COR-L47 (cell line): ENCODE data around the gene ARID3A.

Experiments
- DNase-seq: peaks from one replicate; lab custom pipeline; 2025; lab: John Stamatoyannopoulos, UW

Gene ARID3A

DNA sequence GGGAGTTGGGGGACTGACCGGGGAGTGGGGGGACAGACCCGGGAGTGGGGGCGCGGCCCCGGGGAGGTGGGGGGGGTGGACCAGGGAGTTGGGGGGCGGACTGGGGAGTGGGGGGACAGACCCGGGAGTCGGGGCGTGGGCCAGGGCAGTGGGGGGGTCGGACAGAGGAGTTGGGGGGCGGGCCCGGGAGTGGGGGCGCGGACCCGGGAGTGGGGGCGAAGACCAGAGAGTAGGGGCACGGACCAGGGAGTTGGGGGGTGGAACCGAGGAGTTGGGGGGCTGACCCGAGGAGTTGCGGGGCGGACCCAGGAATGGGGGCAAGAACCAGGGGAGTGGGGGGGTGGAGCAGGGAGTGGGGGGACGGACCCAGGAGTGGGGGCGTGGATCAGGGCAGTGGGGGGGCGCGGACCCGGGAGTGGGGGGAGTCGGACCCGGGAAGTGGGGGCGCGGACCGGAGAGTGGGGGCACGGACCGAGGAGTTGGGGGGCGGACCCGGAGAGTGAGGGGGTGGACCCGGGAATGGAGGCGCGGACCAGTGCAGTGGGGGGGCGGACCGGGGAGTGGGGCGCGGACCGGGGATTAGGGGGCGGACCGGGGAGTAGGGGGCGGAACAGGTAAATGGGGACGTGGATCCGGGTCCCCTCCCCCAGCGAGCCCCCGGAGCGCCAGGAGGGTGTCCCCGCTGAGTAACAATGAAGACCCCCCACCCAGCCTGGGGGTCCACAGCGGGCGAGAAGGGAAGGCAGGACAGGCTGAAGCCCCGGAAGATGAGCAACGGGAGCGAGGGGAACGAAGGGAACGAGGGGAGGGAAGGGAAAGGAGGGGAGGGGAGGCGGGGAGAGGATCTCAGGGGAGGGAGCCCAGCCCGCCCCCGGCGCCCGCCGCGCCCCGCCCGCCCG lies 13.4 kb upstream of the ARID3A start:
- DNase-seq: no peak

DNA sequence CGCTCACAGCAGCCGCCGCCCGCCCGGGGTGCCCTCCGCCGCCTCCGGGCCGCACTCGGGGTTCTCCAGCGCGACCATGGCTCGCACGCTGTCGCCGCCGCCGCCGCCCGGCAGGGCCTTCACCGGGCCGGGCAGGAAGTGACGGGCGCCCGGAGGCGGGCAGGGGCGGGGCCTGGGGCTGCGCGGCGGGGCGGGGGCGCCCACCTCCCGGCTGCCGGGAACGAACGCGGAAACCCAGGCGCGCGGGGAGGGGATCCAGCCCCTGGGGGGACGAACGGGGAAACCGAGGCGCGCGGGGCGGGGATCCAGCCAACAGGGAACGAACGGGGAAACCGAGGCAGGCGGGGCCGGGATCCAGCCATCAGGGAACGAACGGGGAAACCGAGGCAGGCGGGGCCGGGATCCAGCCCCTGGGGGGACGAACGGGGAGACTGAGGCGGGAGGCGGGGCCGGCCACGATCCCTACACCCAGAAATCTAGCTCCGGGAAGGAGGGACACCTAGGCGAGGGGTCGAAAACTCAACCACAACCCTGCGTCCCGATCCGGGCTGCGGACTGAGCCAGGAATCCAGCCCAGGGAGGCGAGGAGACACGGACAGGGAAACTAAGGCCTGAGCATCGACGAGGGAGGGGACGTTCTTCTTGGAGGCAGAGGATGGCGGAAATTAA lies 12.6 kb upstream of the ARID3A start, which contains the start of gene R3HDM4:
Gene R3HDM4 (minus strand): TSS at position 140 of the 669 bp plus-strand sequence. CDS start 62 bp downstream, at position 78.
- DNase-seq: peak; percentile 40

DNA sequence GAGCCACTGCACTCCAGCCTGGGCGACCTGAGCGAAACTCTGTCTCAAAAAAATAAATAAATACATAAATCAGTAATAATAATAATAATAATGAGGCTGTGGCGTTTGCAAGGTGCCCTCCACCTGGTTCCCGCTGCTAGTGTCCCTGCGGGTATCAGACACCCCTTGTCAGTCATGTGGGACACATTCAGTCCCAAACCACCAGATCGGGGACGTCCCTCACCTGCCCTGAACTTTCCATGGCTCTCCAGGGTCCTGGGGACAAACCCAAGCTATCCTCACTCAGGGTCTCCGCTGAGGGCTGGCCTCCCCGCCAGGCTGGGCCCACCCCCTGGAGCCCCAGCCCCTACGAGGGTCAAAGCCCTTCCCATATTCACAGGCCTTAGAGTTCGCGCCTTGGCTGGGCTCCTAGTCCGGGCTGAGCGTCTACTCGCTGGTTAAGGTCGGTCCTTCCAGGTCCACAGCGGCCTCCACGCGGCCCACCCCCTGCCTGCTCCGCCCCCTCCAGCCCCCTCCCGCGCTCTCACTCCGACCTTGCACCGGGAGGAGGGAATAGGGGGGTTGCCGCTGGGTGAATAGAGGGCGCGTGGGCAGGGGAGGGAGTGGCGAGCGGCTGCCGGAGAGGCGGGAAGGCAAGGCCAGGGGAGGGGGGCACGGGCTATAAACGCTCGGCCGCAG lies 9.1 kb upstream of the ARID3A start:
- peak; percentile 36 for DNase-seq

DNA sequence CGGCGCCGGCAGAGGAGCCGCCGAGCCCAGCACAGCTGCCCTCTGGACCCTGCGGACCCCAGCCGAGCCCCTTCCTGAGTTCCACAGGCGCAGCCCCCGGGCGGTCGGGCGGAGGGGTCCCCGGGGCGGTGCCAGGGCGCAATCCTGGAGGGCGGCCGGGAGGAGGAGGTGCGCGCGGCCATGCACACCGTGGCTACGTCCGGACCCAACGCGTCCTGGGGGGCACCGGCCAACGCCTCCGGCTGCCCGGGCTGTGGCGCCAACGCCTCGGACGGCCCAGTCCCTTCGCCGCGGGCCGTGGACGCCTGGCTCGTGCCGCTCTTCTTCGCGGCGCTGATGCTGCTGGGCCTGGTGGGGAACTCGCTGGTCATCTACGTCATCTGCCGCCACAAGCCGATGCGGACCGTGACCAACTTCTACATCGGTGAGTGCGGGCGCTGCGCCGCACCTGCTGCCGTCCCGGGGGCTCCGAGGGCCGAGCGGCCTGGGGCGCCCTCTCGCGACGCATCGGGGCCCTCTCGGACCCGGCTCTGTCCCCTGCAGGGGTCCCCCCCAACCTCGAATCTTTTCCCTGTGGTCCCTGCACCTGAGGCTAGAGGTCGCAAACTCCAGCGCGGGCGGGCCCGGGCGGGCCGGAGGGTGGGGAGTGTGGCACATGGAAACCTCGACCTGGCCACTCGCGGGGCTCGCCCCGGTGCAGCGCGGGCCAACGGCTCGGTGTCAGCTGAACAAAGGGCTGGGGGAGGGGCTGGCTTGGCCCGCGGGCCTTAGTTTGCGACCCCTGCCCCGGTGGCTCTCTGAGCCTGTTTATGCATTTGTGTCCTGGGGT lies 8.3 kb upstream of the ARID3A start, which contains the start of gene KISS1R:
Gene KISS1R (plus strand): TSS at position 11 of the 829 bp plus-strand sequence. CDS start 170 bp downstream, at position 181.
- peak; percentile 79 for DNase-seq

DNA sequence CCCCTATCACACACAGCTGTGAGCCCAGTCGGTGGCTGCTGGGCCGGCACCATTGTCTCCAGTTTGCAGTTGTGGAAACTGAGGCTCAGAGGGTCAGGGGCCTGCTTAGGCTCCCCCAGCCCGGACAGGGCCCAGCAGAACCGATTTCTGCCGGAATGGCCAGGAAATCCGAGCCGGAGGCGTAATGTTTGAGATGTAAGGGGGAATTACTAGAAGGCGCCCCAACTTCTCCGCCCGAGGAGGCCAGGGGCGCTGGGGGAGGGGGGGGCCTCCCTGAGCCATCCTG lies 7.7 kb upstream of the ARID3A start:
- no peak for DNase-seq

DNA sequence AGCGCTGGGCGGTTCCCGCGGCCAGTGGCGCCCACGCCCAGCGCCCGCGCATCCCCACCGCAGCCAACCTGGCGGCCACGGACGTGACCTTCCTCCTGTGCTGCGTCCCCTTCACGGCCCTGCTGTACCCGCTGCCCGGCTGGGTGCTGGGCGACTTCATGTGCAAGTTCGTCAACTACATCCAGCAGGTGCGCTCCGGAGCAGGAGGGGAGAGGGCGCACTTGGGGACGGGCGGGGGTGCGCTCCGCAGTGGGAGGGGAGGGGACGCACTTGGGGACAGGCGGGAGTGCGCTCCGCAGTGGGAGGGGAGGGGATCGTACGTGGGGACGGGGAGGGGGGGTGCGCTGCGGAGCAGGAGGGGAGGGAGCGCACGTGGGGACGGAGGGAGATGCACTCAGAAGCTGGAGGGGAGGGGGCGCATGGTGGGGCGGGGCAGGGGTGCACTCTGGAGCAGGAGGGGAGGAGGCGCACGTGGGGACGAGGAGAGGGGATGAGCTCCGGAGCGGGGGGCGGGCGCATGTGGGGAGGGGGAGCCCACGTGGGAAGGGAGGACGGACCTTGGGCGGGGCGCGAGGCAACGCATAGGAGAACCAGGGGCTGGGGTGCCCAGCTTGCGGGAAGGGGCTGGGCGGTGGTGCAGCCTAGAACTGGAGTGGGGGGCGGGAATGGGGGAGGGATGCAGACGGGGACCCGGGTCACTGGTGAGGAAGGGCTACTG lies 7.2 kb upstream of the ARID3A start:
- peak; percentile 74 for DNase-seq

DNA sequence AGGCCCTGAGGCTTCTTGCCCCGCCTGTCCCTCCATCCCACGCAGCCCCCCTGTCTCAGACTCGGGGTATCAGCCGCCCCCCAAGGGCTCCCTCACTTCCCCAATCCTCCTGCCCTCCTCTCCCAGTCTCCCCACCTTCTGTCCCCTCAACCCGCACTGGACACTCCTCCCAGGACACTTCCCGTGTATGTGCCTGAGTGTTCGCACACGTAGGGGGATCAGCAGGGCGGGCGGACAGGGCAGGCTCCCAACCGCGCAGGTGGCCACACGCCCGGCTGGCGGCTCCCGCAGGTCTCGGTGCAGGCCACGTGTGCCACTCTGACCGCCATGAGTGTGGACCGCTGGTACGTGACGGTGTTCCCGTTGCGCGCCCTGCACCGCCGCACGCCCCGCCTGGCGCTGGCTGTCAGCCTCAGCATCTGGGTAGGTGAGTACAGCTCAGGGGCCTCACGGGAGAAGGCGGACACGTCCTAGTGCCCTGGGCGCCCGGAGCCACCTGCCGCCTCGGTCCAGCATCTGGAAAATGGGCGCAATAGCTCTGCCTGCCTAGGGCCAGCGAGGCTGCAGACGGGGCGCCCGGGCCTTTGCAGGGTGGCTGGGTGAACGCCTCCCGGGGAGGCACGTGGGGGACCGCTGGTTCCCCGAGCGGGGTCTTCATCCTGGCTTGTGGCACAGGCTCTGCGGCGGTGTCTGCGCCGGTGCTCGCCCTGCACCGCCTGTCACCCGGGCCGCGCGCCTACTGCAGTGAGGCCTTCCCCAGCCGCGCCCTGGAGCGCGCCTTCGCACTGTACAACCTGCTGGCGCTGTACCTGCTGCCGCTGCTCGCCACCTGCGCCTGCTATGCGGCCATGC lies 6.4 kb upstream of the ARID3A start:
- peak; percentile 87 for DNase-seq

DNA sequence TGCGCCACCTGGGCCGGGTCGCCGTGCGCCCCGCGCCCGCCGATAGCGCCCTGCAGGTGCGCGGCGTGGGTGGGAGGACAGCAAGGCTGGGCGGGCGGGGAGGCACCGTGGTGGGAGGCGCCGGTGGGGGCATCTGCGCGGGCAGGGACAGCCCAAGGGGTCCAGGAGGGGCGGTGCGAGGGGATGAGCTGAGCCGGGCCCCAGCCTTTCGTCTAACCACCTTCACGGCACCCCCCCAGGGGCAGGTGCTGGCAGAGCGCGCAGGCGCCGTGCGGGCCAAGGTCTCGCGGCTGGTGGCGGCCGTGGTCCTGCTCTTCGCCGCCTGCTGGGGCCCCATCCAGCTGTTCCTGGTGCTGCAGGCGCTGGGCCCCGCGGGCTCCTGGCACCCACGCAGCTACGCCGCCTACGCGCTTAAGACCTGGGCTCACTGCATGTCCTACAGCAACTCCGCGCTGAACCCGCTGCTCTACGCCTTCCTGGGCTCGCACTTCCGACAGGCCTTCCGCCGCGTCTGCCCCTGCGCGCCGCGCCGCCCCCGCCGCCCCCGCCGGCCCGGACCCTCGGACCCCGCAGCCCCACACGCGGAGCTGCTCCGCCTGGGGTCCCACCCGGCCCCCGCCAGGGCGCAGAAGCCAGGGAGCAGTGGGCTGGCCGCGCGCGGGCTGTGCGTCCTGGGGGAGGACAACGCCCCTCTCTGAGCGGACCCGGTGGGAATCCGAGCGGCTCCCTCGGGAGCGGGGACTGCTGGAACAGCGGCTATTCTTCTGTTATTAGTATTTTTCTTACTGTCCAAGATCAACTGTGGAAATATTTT lies 5.6 kb upstream of the ARID3A start:
- DNase-seq: peak; percentile 91

DNA sequence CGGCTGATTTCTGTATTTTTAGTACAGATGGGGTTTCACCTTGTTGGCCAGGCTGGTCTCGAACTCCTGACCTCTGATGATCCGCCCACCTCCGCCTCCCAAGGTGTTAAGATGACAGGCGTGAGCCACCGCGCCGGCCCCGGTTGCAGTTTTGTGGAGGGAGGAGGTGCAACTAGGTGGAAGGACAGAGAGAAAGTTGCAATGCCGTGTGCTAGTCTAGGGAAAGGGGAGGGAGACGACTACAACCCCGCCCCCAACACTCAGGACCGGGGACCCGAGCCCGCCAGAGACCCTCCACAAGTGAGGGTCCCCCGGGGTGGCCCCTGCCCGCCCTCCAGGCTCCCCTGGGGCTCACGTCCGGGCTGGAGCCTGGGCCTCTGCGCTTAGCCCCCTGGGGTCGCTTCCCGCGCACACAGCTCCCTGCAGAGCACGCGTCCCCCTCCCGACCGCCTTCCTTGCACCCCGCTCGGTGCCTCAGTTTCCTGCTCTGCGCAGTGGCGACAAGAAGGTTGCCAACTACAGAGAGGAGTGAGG lies 1.2 kb upstream of the ARID3A start:
- DNase-seq: no peak

DNA sequence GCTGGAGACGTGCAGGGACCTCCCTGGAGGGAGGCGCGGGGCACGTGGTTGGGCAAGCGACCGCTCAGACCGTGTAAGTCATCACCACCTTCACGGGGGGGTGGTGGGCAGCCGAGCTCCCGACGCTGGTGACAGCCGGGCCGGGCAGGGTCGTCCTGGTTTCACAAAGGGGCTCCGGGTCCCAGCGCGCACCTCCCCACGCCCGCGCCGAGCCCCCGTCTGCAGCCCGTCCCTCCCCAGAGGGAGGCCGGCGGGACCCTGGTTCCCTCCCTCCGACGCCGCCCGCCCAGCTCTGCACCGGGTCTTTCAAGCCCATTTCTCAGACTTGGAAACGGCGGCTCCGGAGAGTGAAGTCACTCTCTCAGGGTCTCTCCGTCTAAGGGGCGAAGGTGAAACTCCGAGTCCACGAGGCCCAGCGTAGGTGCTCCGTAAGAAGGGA lies 729 bp upstream of the ARID3A start:
- peak; percentile 74 for DNase-seq

DNA sequence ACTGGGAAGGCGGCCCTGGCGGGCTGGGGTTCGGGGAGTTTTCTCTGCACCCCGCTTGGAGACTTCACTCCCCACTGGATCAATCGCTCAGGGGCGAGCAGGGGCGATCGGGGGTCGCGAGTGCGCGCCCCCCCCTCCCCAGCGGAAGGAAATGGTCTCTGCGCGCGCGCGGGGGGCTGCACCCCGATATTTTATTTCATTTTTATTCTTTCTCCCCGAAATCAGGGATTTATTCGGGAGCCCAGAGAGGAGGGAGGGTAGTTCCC lies 421 bp downstream of the ARID3A start:
- no peak for DNase-seq

DNA sequence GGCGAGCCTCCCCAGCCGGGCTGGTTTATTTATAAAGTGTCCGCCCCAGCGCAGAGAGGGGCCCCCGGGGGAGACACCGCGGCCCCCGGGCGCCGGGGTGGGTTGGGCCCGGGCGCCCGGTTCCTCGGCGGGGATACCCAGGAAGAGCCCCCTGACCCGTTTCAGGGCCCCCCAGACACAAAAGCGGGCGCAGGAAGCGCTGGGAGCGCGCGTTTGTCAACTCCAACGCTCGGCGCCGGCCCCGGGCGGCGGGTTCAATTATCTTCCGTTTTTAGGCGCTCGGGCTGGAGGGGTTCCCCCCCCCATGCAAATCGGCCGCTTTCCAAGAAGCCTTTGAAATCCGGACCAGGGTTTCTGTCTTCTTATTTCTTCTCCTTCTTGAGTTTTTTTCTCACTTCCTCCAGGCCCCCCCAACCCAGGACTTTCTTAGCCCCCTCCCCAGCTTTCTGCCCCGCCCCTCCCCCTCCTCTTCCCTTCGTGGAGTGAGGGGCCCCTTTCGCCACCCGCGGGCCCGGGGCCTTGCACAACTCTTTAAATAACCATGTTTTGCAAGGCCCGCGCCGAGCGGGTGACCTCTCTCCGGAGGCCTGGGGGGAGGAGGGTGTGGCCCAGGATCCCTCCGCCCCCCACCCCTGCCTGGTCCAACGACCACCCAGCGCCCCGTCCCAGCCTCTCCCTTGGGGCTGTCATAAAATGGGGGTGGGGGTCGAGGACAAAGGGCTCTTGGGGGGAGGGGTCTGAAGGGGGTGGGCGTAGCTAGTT lies 935 bp downstream of the ARID3A start:
- DNase-seq: no peak

DNA sequence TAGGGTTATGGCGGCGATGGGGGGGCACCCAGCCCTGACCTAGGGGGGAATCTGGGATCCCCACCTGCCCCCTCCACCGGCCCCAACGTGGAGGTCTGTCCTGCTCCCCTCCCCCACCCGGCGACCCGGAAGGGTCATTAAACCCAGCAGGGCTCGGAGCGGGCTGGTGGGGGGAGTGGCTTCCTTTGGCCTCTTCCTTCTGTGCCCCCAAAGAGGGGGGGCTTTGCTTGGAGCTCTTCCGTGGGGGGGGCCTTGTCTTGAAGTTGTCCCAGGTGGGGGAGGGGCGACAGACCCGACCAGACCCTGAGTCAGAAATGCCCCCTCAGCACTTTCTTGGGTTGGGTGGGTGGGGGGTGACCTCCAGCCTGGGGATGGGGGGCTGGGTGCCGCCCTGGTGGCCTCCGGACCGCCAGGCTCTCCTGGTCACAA lies 1.5 kb downstream of the ARID3A start:
- no peak for DNase-seq

DNA sequence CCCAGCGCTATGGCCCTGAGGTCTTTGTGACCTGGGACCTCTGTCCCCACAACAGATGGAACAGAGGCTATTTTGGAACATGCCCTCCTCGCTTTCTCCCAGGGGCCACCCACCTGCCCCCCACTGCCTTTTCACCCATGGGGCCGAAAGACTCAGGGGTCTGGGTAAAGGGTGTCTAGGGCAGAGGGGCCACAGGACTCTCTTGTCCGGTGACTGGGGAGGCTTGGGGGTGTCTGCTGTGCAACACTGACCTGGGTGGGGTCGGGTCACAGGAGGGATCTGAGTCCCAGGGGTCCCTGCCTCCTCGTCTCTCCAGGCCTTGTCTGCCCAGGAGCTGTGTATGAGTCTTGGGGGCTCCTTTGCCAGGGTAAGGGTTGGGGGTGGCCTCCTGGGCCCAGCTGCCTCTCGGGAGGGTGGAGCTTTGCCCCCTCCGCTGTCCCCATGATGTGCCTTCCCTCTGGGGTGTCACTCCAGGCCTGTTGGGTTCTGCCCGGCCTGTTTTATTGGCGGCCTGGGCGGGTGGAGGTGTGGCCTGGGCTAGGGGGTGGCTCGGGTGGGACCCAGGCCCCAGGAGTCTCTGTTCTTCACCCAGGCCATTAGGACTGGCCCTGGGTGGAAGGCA lies 2.1 kb downstream of the ARID3A start:
- DNase-seq: no peak

DNA sequence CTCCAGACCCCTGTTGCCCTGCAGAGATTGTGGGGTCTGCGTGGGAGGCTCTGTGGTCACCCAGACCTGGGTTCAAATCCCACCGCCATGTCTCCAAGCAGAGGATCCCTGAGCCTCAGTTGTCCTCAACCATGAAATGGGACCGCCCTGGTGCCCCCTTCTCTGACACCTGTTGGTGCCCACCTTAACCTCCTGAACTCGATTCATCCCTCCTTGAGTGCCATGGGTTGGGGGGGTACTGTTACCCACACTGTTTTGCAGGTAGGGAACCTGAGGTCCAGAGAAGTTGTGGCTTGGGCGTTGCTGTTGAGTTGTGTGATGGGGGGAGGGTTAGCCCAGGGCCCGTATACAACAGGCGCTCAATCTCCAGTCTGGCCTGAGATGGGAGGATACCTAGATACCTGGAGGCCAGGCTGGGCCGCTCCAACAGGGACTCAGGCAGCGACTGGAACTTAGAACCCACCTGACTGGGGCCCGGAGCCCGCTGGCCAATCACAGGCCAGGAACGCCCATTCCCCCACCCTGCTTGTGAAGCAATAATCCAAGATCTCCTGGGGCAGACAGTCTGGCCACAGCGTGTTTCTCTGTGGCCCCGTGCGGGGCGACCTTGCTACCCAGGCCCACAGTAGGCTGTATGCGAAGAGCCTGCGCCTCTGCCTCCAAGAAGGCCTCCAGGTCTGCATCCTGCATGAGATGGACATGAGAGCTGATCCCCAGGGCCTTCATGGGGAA lies 2.8 kb downstream of the ARID3A start:
- no peak for DNase-seq

DNA sequence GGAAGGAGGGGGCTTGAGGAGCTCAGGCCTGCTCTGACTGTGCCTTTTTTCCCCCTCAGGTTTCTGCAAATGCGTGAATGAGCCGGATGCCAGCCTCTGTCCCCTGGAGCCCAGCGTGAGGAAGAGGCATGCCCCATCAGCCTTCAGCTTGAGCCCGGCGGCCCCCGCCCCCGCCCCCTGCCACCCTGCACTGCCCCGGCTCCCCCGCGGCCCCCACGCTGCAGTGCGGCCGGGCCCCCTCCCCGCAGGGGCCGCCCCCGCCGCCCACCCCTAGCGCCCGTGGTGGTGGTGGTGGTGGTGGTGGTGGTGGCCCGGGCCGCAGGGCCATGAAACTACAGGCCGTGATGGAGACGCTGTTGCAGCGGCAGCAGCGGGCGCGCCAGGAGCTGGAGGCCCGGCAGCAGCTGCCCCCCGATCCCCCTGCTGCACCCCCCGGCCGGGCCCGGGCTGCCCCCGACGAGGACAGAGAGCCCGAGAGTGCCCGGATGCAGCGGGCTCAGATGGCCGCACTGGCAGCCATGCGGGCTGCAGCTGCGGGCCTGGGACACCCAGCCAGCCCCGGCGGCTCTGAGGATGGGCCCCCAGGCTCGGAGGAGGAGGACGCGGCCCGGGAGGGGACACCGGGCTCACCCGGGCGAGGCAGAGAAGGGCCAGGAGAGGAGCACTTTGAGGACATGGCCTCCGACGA lies 3.5 kb downstream of the ARID3A start:
- no peak for DNase-seq

DNA sequence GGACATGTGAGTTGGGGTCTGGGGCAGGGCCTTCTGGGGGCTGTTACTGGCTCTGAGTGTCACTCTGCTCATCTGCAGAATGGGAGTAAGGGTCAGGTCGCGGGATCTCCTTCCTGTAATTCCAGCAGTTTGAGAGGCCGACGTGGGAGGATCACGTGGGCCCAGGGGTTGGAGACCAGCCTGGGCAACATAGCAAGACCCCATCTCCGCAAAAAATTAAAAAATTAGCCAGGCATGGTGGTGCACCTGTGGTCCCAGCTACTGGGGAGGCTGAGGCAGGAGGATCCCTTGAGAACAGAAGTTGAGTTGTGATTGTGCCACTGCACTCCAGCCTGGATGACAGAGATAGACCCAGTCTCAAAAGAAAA lies 4.0 kb downstream of the ARID3A start:
- no peak for DNase-seq
